ENCODE data around the gene DNTT.

DNTT gene

GRCh38 chr10:96352027-96352426, 47.8 kb downstream of the DNTT start:
- DNase-seq: no peak

GRCh38 chr10:96352582-96352981, 48.3 kb downstream of the DNTT start:
- no peak for DNase-seq

GRCh38 chr10:96357038-96357620, 52.9 kb downstream of the DNTT start:
- DNase-seq: no peak

GRCh38 chr10:96358851-96359540, 54.8 kb downstream of the DNTT start, which contains the start of gene OPALIN:
TSS of gene OPALIN (minus strand) at chr10:96359002. CDS start at chr10:96358896, 106 bp downstream.
- DNase-seq: no peak

DNA sequence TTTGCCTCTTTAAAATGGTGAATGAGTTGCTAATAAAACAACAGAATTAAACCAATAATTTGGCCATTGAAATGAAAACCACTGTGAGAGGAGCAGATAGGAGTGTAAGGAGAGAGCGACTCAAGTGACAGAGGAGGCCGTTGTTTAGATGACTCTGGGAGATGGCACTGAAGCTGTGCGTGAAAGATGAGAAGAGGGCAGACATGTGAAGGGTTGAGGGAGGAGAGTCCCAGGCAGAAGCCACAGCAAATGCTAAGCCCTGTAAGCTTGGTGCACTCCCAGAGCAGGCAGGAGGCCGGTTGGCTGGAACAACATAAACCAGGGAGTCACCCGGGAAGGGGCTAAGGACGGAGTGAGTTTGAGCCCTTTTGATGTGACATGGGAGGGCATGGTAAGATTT, 55.4 kb downstream of the DNTT start:
- DNase-seq: no peak

GRCh38 chr10:96360331-96360730, 56.1 kb downstream of the DNTT start:
- DNase-seq: no peak

DNA sequence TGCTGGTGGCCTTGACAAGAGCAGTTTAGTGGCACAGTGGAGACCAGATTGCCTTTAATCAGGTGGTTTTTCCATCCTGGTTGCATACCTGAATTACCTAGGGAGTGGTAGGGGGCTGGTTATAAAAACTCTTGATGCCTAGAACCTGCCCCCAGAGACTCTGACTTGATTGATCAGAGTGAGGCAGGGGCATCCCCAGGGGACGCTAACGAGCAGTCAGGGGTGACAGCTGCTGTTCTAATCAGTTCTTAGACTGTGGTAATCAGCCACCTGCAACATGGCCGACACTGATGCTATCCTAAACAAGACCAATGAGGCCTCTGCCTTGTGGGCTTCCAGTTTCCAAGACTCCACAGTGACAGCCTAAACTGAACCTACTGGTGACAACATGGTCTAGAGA, 56.5 kb downstream of the DNTT start:
- no peak for DNase-seq

DNA sequence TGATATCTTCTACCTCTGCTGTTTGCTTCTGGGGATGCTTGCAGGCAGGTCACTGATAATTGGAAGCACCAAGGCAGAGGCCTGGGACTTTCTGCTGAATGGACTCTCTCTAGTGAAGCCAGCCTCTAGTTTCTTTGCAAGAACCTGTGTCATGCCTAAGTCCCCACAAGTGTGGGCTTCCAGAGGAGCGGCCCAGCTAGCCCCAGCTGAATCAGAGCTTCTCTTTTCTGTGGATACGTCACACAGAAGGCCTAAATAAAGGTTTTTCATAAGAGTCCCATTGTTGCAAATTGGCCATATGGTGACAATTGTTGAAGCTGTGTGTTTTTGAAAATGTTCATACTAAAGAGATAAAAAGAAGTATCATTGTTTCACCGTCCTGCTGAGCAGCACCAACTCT, 61.3 kb downstream of the DNTT start:
- DNase-seq: no peak

- DNase-seq: no peak
Observed at GRCh38 chr10:96366508-96366907, 62.3 kb downstream of the DNTT start.

DNA sequence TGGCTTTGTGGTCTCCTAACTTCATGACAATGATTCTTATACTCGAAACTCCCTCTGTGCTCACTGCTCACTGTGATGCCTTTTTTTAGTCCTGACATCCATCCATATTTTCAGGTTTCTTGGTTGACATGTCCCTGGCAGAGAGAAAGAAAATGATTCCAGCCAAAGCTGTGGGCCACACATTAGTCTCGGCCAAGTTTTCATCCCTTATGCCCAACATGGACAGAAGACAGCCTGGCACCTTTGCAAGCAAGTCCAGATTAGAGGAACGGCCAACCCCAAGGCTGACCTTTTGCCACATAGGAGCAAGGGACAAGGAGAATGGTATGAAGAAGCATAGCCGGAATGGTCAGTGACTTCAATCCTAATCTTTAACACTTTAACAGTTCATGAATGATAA, 63.2 kb downstream of the DNTT start:
- DNase-seq: no peak

GRCh38 chr10:96368971-96369370, 64.7 kb downstream of the DNTT start:
- DNase-seq: no peak

DNA sequence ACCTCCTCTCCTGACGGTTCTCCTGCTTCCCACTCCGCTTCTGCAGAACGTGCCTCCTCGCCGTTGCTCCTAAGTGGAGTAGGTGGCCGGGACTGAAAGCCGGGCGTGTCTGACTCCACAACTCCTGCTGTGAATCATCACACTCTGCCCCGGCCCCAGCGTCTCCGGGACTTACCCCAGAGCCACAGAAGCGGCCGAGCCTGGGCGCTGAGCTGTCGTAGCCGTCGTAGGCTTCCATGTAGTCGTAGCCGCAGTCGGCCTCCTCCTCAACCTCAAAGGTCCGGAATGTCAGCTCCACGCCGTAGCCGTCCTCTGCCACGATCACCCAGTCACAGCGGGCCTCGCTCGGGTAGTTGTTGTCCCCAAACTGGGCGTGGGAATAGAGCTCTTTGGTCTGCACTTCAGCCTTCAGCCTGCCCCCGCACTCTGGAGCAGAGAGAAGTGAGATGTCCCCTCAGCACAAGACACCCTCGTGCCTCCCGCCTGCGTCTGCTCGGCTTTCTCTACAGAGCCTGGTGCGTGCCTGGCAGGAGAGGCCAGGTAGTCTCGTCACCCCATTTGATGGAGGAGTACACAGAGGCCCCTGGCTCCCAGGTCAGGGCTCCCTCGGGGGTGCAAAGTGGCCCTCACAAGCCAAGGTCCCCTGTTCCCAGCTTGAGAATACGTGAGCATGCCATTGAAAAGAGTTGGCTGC, 65.8 kb downstream of the DNTT start:
- DNase-seq: no peak

- no peak for DNase-seq
Observed at GRCh38 chr10:96370584-96371157, 66.4 kb downstream of the DNTT start.

- no peak for DNase-seq
Observed at GRCh38 chr10:96371356-96371755, 67.1 kb downstream of the DNTT start.

GRCh38 chr10:96374004-96374403, 69.8 kb downstream of the DNTT start:
- DNase-seq: no peak

GRCh38 chr10:96374639-96374984, 70.4 kb downstream of the DNTT start:
- no peak for DNase-seq

GRCh38 chr10:96374985-96375830, 71.0 kb downstream of the DNTT start:
- DNase-seq: peak; percentile 49

DNA sequence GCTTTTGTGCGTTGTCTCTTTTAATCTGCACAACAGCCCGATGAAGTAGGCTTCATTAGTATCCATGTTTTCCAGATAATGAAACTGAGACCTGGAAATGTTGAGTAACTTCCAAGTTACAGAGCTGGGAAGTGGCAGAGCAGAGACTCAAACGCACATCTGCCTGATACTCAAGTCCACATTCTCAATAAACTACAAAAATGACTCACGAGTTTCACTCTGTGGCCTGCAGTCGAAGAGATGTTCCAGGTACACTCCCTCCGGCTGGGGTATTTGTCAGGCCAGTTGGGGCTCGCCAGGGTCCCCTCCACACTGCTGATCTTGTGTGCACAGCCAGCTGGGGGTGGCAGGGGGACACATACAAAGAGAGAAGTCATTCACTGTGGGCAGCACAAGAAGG, 72.2 kb downstream of the DNTT start:
- DNase-seq: no peak

DNA sequence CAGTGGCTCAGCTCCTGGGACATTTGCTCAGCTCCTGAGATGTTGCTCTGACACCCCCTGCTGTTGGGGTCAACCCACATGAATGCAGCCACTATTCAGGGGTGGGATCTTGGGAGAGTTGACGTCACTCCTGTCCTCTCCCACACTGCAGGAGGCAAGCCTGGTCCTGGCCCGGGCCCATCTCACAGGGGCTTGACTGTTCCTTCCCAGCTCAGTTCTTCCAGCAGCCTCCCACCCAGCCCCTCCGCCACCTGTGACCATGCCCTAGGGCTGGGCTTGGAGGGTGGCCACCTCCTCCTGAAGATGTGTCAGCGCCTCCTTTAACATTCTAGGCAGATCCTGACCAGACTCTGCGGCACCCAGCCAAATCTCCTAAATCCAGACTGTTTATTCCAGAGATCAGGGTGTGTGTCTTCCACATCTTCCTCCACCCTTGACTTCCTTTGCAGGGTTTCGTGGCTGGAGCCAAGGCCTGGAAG, 73.6 kb downstream of the DNTT start:
- DNase-seq: no peak

DNA sequence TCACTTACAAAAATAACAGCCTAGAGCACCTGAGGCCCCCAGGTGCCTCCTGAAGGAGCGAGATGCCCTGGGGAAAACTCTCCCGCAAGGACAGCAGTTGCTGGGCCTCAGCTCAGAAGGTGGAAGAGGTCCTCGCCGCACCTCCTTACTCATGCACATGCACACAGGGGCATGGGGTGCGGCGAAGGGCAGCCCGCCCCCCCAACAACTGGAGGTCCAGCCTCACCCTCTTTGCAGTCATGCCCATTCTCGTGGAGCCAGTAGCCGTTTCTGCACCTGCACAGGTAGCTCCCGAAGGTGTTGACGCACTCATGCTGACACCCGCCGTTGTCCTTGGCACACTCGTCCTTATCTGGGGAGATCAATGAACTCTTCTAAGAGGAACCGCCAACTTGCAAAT, 74.5 kb downstream of the DNTT start:
- DNase-seq: no peak

- no peak for DNase-seq
Observed at GRCh38 chr10:96379758-96380157, 75.5 kb downstream of the DNTT start.

DNA sequence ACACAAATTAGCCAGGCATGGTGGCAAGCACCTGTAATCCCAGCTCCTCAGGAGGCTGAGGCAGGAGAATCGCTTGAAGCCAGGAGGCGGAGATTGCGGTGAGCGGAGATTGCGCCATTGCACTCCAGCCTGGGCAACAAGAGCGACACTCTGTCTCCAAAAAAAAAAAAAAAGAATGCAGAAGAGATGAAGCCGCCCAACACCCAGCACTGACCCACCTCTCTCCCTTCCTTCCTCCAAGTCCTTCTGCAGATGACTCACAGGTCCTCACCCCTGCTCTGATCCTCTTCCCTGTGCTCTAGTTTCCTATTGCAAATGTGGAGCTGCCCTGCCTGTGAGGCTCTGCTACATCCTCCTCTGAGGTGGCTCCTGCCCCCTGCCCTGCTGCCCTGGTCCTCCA, 76.6 kb downstream of the DNTT start:
- DNase-seq: no peak

DNA sequence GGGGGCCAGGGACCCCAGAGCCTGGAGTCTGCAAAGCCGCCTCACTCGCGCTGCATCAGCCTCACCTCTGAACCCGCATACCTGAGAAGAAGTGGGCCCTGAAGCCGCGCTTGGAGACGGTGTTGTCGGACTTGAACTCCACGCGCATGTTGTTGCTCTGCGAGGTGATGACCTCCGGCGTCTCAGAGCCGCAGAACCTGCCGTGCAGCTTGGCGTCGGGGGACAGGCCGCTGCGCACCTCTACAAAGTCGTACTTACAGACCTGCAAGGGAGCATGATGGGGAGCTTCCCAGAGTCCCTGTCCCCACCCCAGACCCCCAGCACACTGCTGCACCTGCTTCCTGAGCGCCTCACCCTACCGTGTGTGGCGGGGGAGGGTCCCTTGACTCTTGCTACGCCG, 80.3 kb downstream of the DNTT start:
- DNase-seq: no peak

Data from NCI-H1436 treated with DMSO at 0.1 percent for 48 hours (cell line).